OCI-LY1 (cell line): Measurements from ENCODE around the gene SNRPF.

Experiments used
- EZH2 ChIP-seq: fragments of 200-600 bp; sonication (generic), shearing (Covaris generic); IDR thresholded peaks from 2 replicates; pipeline ENCODE4 v1.8.0; 2017; ENCODE audit warnings: borderline replicate concordance, mixed run types, mild to moderate bottlenecking, antibody characterized with exemption, low read length, moderate library complexity, mixed read lengths
- TF ChIP-seq, protein P1 (sequence below): fragments of 200-600 bp; sonication (generic), shearing (Covaris generic); IDR thresholded peaks from 2 replicates; pipeline ENCODE4 v1.5.1; 2017; ENCODE audit warnings: mild to moderate bottlenecking, antibody characterized with exemption, low read length, moderate library complexity, mixed read lengths

DNA sequence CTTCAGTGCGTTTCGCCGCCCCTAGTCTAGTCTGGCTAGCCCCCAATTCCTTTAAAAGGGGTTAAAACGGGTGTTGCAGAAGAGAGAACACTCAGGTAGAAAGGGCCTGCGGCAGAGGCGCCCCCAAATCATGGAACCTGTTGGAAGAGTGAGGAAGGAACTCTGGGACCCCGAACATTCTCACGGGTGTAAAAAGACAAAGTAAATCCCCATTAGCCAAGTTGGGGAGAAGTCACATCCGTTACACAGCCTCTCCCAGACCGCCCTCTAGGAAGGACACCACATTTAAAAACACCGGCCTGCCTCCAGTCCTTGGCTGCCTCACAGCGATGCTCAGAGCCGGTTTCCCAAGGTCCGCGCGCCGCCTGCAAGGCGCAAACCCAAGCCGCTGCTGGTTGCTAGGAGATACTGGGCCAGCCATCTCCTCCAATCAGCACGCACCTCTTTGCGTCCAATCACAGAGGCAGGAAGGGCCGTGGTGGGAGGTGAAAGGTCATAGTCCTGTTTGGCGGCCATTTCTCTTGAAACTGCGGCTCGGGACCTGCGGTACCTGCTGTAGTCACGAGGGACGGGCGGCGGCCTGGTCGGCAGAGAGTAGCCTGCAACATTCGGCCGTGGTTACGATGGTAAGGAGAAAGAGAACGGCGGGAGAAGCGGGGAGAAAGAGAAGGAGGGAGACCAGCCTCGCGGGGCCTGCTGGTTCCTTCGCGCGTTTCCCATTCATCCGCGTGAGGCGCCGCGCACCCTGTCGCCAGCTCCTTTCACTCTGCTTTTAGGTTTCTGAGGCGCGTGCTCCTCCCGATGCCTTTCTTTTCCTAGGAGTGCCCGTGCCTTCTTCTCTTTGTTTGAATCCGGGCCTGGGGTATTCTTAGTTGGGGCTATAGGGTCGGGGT is at the start of gene SNRPF:
- TF ChIP-seq, protein P1, sequence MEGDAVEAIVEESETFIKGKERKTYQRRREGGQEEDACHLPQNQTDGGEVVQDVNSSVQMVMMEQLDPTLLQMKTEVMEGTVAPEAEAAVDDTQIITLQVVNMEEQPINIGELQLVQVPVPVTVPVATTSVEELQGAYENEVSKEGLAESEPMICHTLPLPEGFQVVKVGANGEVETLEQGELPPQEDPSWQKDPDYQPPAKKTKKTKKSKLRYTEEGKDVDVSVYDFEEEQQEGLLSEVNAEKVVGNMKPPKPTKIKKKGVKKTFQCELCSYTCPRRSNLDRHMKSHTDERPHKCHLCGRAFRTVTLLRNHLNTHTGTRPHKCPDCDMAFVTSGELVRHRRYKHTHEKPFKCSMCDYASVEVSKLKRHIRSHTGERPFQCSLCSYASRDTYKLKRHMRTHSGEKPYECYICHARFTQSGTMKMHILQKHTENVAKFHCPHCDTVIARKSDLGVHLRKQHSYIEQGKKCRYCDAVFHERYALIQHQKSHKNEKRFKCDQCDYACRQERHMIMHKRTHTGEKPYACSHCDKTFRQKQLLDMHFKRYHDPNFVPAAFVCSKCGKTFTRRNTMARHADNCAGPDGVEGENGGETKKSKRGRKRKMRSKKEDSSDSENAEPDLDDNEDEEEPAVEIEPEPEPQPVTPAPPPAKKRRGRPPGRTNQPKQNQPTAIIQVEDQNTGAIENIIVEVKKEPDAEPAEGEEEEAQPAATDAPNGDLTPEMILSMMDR, result no peak
- TF ChIP-seq EZH2, result no peak
